ENCODE measurements around the gene RBMS3. TPM values are rescaled to one million over a fixed set of nuclear protein-coding genes. Genes with fewer than 3 reads are reported as not detected.
A peak's percentile ranks its signal among the peaks of the same experiment; 100 is the strongest.
"Not testable (repeated sequence)": the region's sequence is repeated elsewhere in the genome, so short reads cannot be mapped to it uniquely, and the experiment has no call there.

Gene RBMS3
- polyA plus RNA-seq (ENCODE audit: insufficient read length), result 28.5 TPM

DNA sequence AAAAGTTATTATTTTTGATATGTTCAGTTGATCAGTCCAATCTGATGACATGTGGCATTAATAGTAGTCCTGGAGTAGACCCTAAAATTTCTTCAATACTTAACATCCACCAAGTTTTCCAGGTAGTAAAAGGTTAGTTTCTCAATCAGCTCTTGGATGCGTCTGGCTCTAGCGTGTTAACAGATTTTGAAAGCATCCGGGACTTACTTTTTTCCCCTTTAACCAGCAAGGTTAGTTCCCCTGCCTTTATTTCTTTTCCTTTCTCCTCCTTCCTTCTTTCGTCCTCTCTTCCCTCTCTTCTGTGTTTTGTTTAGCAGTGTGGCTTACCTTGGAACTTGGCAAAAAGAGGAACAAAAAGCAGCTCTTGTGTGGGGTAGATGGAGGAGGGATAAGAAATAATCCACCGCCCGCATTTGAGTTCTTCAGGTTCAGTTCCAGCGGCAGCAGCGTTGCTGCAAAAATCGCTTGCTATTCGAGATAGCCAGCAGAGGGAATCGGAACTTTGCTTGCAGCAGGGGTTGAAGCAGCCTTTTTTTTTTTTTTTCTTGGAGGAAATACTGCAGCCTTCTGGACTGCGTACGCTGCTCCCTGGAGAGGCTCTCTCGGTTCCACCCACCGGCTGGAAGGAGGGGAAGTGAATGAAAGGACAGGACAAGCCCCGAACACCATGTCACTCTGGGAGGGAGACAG is at the start of gene RBMS3:
RBMS3 (plus strand) TSS at position 668 of the 690 bp plus-strand sequence.
- DNase-seq (ENCODE audit: low read depth), result peak; percentile 97

DNA sequence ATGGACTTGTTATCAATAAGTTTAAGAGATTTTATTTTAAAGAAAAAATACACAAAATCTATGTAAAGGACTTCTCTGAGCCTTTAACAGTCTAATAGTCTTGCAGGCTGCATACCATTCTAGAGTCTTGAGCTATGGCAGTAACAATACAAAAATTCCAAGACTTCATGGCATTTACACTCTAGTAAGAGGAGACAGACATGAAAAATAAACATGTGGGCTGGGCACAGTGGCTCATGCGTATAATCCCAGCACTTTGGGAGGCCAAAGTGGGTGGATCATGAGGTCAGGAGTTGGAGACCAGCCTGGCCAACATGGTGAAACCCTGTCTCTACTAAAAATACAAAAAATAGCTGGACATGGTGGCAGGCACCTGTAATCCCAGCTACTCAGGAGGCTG is 47.7 kb upstream of the RBMS3 start:
- DNase-seq (ENCODE audit: low read depth), result not testable (repeated sequence)

DNA sequence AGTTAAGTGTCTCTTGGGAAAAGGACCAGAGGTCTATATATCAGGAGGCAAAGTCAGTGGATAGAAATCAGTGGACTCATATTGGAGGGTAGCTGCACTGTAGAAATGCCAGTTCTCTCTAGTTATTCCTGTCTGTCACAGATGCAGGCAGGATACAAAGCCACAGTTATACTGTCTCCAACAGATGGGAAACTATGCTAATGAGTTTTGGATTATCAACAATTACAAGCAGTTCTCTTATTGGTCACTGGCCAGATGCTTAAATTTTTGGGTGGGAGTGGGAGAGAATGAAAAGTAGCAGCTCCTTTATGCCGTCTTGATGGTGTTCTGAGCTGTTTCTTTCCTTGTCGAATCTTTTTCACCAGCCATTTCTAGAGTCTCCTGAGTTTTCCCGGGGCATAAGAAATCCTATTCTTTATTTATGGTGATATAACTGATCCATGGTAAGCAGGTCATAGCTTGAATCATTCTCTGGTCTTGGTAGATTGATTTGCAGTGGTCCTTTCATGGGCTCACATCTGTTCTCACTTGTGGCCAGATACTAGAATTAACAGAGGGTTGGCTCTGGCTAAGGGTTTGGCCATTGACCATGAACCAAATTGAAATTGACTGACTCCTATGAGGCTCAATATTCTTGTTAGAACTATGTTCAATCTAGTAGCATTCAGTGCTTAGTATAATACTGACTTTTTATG is 44.6 kb upstream of the RBMS3 start:
- DNase-seq (ENCODE audit: low read depth), result no peak

DNA sequence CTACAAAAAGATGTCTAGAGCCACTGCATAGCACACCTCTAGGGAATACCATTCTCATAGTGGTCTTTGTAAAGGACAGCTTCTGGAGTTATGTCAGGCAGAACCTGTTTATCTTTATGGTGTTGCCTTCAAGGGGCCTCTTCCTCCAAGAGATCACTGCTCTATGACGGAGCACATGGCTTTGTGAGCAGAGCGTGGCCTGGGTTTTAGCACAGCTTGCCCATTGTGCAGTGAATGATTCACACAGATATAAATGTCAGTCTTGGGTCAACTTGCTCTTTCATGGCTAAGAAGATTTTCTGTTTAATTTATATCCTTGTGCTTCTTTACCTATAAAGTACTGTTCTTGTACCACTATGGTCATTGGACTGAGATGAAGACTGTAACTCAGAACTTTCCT is 41.5 kb upstream of the RBMS3 start:
- DNase-seq (ENCODE audit: low read depth), result no peak

DNA sequence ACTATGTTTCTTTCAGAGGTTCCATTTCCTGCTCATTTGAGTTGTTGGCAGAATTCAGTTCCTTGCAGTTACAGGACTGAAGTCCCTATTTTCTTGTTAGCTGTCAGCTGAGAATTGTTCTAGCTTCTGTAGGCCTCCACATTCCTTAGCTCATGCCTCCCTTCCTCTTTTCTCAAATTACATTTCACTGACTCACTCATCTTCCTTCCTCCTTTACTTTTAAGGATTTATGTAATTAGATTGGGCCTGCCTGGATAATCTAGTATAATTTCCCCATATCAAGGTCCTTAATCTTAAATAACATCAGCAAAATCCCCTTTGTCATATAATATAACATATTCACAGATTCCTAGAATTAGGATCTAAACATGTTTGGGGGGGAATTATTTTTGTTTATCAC is 40.6 kb upstream of the RBMS3 start:
- DNase-seq (ENCODE audit: low read depth), result no peak

DNA sequence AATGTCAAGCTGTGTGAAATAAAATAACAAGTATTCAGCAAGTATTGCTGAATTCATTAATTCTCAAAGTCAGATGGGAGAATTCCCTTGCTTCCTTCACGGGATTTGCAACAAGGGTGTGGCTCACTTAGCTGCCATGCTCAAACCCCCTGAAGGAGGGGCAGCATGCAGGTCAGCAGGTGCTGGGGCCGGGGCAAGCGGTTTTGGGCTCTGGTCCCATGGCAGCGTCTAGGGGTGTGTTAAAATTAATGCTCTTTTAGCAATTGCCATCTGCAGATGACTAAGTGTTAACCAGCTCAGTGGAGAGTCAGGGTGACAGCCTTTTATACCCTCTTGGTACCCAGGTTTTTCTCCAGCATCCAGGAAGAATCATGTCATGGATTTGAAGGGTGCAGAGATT is 40.0 kb upstream of the RBMS3 start:
- no peak for DNase-seq (ENCODE audit: low read depth)

DNA sequence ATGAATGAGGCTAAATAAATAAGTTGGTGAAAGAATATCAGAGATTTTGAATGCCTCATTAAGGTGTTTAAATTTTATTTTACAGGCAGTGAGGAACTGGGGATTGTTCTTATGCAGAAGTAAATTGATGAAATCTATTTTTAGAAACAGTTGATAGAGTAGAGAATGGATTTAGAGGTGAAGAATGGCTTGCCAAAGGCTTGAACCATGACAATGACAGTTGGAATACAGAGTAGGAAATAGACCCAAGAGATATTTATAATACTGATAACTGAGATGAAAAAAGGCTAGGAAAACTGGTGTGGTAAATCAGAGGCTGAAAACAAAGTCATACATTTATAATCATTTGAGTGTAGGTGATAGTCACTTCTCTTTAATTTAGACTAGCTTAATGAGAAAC is 39.0 kb upstream of the RBMS3 start:
- no peak for DNase-seq (ENCODE audit: low read depth)

DNA sequence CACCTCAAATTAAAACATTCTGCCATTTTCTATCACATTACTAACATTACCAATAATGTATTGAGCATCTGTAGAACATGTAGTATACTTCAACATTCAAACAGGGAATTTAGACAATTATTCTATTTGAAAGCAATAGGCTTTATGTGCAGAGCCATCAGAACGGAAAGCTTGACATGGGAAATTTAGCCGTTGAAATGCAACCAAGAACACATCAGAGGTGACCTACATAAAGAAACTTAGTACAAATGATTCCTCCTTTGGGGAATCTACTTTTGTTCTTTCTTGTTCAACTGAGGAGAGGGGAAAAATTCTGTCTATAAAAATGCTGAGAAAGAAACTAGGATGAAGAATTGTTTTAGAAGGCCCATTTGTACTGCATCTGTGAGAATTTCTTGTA is 38.6 kb upstream of the RBMS3 start:
- DNase-seq (ENCODE audit: low read depth), result peak; percentile 26

DNA sequence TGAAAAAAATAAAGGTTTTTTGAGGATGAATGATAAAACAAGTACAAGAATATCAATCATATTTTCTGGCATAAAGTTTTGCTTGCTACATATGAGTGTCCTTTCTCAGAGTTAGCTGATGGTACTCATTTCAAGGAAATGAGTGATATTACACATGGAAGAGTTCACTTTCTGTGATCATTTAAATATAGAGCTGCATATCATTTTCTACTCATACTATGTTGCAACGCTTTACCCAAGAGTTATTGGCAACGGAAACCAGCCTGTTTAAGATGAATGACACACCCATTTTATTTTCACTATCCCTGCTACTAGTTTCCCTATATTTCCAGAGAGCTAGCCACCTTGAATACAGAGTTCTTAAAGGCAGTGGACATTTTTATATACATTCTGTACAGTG is 35.4 kb upstream of the RBMS3 start:
- DNase-seq (ENCODE audit: low read depth), result no peak

DNA sequence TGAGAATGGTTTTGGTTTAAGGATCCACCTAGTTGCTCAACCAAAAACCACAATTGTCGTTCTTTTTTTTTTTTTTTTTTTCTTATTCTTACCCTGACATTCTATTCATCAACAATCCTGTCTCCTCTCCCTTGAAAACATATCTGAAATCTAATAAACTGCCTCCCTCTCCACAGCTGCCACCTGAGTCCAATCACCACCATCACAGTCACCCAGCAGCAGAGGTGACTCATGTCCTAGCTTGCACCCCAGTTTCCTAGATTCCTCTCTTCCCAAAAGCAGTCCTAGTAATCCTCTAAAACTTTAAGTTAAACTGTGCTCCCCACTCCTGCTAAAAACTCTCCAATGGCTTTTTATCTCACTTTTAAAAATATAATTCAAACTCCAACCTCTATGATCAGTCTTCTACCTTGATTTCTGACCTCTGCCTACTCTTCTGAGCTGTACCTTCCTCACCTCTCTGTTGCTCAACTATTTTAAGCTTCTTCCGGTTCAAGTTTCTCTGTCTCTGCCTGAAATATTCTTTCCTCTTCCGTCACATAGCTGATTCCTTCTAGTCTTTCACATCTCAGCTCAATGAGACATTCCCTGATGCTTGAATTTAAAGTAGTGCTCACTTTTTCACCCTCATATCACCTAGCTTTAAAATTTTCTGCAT is 33.7 kb upstream of the RBMS3 start:
- DNase-seq (ENCODE audit: low read depth), result no peak

DNA sequence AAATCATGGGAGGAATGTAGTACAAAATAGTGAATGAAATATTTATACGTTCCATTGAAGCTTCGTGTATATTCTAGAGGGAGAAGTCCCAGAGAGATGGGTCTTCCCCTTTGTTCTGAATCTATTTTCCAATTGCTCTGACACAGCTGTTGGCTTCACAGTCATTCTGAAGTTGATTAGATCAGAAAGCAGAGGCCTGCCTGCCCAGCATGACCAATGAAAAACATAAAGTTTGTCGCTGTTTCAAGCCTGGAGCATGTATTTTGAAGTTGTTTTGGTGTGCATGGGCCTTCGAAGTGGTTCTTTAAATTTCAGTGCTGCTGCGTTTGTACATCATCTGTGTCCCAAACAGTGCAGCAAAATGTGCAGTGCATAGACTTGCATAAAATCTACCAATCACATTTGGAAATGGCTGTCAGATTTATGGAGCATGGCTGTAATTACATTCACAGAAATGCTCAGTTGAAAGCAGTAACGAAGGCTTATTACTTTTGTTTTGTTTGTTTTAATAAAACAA is 31.0 kb upstream of the RBMS3 start:
- DNase-seq (ENCODE audit: low read depth), result no peak

DNA sequence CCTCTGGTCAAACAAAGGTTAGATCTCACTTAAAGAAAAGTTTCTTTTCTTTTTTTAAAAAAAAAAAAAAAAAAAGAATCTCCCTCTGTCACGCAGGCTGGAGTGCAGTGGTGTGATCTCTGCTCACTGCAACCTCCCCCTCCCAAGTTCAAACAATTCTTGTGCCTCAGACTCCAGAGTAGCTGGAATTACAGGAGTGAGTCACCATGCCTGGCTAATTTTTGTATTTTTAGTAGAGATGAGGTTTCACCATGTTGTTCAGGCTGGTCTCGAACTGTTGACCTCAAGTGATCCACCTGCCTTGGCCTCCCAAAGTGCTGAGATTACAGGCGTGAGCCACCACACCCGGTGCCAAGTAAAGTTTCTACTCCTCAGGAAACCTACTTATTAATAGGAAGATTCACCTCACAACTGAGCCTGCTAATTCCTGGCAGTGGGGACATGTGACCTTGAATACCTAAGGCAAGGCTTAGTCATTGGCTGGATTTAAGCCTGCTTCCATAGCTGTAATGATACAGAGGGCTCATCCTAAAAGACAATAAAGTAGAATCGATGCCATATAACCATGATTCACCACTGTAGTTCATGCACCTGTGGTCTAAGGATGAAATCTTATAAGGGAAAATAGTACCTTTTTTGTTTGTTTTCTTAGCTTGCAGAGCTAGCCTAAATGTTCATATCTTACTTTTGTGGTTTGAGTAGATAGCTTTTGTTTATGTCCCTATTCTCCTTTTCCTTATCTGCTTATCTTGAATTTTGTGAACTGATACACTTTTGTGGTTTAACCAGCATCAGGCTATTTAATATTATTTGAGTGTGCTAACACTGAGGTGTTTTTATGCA is 24.8 kb upstream of the RBMS3 start:
- DNase-seq (ENCODE audit: low read depth), result no peak

DNA sequence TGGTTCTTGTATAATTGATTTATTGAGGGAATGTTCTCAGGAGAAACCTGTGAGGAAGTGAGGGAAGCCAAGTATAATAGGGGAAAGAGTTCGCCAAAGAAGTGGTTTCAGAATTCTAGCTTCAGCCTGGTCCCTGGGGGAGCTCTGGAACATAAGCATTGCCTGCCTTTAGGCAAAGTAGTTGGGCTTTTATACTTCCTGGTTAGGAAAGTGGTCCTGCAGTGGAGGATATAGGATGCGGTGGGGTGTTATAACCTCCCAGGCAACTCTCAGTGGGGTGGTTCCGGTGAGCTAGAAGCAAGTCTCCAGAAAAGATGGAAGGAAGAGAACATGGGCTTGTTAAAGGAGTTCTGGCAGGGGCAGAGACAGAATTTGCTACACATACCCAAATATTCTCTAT is 22.7 kb upstream of the RBMS3 start:
- DNase-seq (ENCODE audit: low read depth), result no peak

DNA sequence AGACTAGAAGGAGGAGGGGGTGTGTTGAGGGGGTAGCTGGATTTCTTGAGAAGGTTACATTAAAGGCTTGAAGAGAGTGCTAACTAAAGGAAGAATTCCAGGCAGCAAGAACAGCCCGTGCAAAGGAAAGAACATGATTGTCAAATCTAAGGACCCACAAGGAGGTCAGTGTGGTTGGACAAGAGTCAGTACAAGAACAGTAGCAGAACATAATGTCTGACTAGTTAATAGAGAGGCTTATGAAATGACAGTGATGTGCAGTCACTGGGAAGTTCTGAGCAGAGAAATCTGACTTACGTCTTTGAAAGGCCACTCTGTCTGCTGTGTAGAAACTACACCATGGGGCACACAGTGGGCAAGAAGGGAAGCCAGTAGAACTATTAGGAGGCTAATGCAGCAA is 19.8 kb upstream of the RBMS3 start:
- no peak for DNase-seq (ENCODE audit: low read depth)

DNA sequence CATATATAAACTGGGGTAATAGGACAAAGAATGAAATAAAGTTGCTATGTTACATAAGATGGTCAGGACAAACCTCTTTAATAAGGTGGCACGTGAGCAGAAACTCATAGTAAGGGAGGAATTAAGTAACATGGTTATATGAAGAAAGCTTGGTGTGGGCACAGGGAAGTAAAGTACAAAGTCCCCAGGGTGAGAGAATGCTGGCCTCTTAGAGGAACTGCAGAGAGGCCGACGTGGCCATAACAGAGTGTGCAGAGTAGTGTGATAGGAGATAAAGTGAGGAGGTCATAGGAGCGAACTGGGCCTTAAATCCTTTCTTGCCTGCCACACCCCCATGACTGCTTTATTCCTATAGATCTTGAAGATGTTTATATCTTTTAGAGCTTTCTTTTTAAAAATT is 17.4 kb upstream of the RBMS3 start:
- DNase-seq (ENCODE audit: low read depth), result no peak

DNA sequence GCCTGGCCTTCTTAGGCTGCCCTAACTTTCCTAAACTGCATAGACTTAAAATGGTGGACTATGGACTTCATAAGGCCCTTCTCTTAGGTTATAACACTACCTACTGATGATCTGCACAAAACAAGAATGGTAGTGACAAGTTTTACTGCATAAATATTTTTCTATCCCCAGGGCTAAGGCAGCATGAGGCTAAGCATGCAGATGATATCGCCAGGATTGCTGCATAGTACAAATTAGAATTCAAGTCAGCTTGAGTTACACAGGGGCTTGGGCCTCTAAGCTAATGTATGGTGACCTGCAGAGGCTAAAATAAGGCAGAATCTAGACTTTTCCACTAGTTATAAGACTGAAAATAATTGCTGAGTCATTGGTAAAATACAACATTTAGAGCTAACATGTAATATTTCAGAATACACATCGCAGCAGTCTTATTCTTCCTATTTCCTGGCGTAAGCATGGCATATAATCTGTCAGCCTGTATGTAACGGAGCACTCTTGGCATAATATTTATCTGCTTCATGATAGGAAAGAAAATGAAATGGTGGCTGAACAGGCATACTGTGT is 15.3 kb upstream of the RBMS3 start:
- DNase-seq (ENCODE audit: low read depth), result no peak

DNA sequence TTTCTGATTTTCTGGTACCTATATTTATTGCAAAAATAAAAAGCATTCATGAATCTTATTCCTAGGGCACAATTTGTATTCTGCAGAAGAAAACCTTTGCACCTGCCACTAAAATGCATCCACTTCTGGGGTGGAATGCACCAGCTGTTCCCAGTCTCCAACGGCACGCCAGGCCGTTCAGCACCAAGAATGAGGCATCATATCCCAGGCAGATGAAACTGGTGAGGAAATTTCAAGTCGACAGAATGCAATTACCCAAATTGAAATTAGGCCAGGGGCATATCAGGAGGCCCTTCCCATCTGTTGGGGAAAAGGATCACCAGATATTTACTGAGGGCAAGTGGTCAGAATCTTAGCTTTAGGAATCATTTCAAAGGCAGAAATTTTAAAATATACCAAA is 13.6 kb upstream of the RBMS3 start:
- DNase-seq (ENCODE audit: low read depth), result no peak

DNA sequence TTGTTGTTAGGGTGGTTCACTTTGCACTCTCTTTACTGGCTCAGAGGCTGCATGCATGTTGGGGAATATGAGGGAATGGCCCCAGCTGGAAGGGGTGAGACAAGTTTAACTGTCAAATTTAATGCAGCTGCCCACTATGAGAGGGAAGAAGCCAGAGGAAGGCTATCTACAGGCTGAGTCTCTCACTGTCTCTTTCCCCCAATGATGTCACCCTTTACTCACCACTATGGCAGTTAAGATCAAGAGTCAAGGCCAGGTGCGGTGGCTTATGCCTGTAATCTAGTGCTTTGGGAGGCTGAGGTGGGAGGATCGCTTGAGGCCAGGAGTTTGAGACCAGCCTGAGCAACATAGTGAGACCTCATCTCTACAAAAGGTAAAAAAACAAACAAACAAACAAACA is 12.2 kb upstream of the RBMS3 start:
- no peak for DNase-seq (ENCODE audit: low read depth)

DNA sequence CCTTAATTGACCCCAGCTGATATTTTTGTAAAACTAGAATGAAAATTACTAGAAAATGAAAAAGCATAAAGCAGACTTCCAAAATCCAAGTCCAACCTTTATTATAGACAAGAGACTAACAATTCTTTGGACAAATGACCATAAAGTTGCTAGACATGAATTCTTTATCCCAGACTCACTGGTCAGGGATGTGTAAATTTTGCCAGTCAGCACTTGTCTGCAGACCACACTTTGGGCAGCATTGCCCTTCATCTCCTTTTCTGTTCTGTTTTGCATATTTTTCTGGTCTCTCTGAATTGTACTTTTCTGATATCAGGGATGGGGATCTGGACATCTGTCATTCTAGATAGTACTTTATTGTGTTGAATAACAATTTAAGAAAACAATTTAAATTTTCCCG is 10.1 kb upstream of the RBMS3 start:
- no peak for DNase-seq (ENCODE audit: low read depth)

DNA sequence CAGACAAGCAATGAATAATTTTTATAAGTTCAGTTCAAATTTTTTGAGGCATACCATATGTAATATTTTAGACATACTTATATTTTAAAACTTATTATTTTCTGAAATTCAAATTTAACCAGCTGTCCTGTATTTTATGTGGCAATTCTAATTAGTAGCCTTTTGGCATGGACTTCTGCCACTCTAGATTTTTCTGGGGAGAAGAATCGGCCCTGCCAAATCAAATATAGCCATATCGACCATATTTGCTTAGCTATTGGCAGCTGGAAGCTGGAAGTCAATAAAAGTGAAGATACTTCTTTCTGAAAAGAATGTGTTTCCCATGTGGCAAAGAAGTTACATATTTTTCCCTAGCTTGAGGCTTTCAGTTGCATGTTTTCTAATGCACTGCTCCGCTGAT is 9.4 kb upstream of the RBMS3 start:
- no peak for DNase-seq (ENCODE audit: low read depth)

DNA sequence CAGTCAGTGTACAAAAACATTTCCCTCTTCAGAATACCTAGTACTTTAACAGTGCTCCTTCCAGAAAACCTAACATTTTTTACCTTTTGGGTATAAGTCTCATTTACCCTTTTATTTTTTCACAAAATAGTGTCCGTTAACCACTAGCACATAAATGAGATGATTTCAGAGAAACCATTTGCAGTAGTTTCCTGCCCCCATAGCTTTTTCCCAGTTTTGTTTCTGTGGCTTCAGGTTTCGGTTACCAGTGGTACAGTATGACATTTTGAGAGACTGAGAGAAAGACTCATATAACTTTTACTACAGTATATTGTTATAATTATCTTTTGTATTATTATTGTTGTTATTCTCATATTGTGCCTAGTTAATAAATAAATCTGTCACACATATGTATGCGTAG is 6.2 kb upstream of the RBMS3 start:
- no peak for DNase-seq (ENCODE audit: low read depth)

DNA sequence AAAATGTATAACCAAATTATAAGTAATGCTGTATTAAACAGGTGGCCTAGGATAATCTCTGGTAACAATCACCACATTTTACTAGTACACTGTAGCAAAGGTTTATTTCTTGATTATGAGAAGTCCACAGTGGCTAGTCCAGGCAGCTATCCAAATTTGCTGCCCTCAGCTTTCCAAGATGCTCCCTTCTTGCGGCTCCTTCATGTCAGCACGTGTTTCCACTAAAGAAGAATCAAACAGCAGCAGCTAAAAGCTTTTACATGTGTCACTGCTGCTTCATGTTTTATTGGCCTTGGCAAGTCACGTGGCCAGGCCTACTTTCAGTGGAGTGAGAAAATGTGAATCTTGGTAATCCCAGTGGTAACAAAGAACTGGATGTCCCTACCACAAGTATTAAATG is 5.6 kb upstream of the RBMS3 start:
- DNase-seq (ENCODE audit: low read depth), result no peak
